G401 (cell line): ENCODE data around the gene EIF5AL1. TPM values are rescaled to one million over a fixed set of nuclear protein-coding genes. Genes with fewer than 3 reads are reported as not detected.
A peak's percentile ranks its signal among the peaks of the same experiment; 100 is the strongest.
"Not testable (repeated sequence)": the region's sequence is repeated elsewhere in the genome, so short reads cannot be mapped to it uniquely, and the experiment has no call there.

ENCODE experiments used
- DNase-seq: peaks from one replicate; pipeline ENCODE4 v3.0.0-alpha.2; 2015; ENCODE audit warnings: low spot score
- in situ Hi-C: cut with HindIII; loops from 2 replicates; pipeline ENCODE4 v1.10.0; 2016; ENCODE audit warnings: low sequenced_read_pairs, mixed read lengths
- total RNA-seq: library from RNA; depleted of rRNA; stranded (reverse); fragments of >200 nt; shearing (Covaris generic); gene quantifications from 2 replicates; pipeline ENCODE4 v1.2.3, GENCODE V29; 2014

Gene EIF5AL1
- total RNA-seq, 1 experiment from 2014 or later: 1.6 TPM

GRCh38 chr10:79483948-79484347 is 28.4 kb upstream of the EIF5AL1 start:
- in situ Hi-C loops: loop anchor here (25.0 kb wide), 1 partner anchor 147 kb away; the partner anchor contains the start of gene PPIF

GRCh38 chr10:79484476-79484875 is 27.9 kb upstream of the EIF5AL1 start:
- in situ Hi-C loops: loop anchor here (25.0 kb wide), 1 partner anchor 147 kb away; the partner anchor contains the start of gene PPIF
- DNase-seq: no peak

More at GRCh38 chr10:79483948-79484347, 28.4 kb upstream of the EIF5AL1 start:
- no peak for DNase-seq

- in situ Hi-C loops: loop anchor here (25.0 kb wide), 1 partner anchor 150 kb away; the partner anchor contains the start of gene PPIF
Measured at GRCh38 chr10:79487296-79488194, 24.8 kb upstream of the EIF5AL1 start.

GRCh38 chr10:79488336-79488735 is 24.0 kb upstream of the EIF5AL1 start:
- no peak for DNase-seq
- in situ Hi-C loops: loop anchor here (25.0 kb wide), 1 partner anchor 151 kb away; the partner anchor contains the start of gene PPIF

More at GRCh38 chr10:79487296-79488194, 24.8 kb upstream of the EIF5AL1 start:
- peak; percentile 38 for DNase-seq

GRCh38 chr10:79488870-79489269 is 23.5 kb upstream of the EIF5AL1 start:
- no peak for DNase-seq
- in situ Hi-C loops: loop anchor here (25.0 kb wide), 1 partner anchor 152 kb away; the partner anchor contains the start of gene PPIF

GRCh38 chr10:79490400-79491142 is 21.8 kb upstream of the EIF5AL1 start:
- in situ Hi-C loops: loop anchor here (25.0 kb wide), 1 partner anchor 153 kb away; the partner anchor contains the start of gene PPIF
- no peak for DNase-seq

GRCh38 chr10:79491143-79491835 is 21.0 kb upstream of the EIF5AL1 start:
- in situ Hi-C loops: loop anchor here (25.0 kb wide), 1 partner anchor 154 kb away; the partner anchor contains the start of gene PPIF
- peak; percentile 23 for DNase-seq

- no peak for DNase-seq
- in situ Hi-C loops: loop anchor here (25.0 kb wide), 1 partner anchor 155 kb away; the partner anchor contains the start of gene PPIF
Measured at GRCh38 chr10:79492256-79492655, 20.1 kb upstream of the EIF5AL1 start.

- DNase-seq: no peak
- in situ Hi-C loops: loop anchor here (25.0 kb wide), 1 partner anchor 156 kb away; the partner anchor contains the start of gene PPIF
Measured at GRCh38 chr10:79492839-79493238, 19.5 kb upstream of the EIF5AL1 start.

- DNase-seq: no peak
- in situ Hi-C loops: loop anchor here (25.0 kb wide), 1 partner anchor 157 kb away; the partner anchor contains the start of gene PPIF
Measured at GRCh38 chr10:79493806-79494205, 18.5 kb upstream of the EIF5AL1 start.

GRCh38 chr10:79494871-79495705 is 17.2 kb upstream of the EIF5AL1 start:
- in situ Hi-C loops: loop anchor here (25.0 kb wide), 1 partner anchor 158 kb away; the partner anchor contains the start of gene PPIF
- no peak for DNase-seq

- in situ Hi-C loops: loop anchor here (25.0 kb wide), 1 partner anchor 158 kb away; the partner anchor contains the start of gene PPIF
- DNase-seq: no peak
Measured at GRCh38 chr10:79495791-79496190, 16.5 kb upstream of the EIF5AL1 start.

GRCh38 chr10:79496896-79497295 is 15.4 kb upstream of the EIF5AL1 start:
- in situ Hi-C loops: loop anchor here (25.0 kb wide), 1 partner anchor 160 kb away; the partner anchor contains the start of gene PPIF
- DNase-seq: no peak

- DNase-seq: no peak
- in situ Hi-C loops: loop anchor here (25.0 kb wide), 1 partner anchor 161 kb away; the partner anchor contains the start of gene PPIF
Measured at GRCh38 chr10:79498291-79498829, 14.0 kb upstream of the EIF5AL1 start.

GRCh38 chr10:79502561-79503309 is 9.6 kb upstream of the EIF5AL1 start:
- in situ Hi-C loops: no loop called here
- DNase-seq: no peak

- in situ Hi-C loops: not testable (repeated sequence)
Measured at GRCh38 chr10:79503787-79504186, 8.5 kb upstream of the EIF5AL1 start.

GRCh38 chr10:79504483-79504882 is 7.8 kb upstream of the EIF5AL1 start:
- in situ Hi-C loops, DNase-seq: not testable (repeated sequence)

More at GRCh38 chr10:79503787-79504186, 8.5 kb upstream of the EIF5AL1 start:
- not testable (repeated sequence) for DNase-seq
